CD14-positive monocyte (primary cell): ENCODE measurements around the gene NUP188. TPM values are rescaled to one million over a fixed set of nuclear protein-coding genes. Genes with fewer than 3 reads are reported as not detected.

Experiments used
- DNase-seq, 3 donors: peaks; one replicate each; pipeline ENCODE4 v3.0.0-alpha.2; 2011 to 2022
- H2AFZ ChIP-seq: 2 replicates; pipeline ENCODE4 v1.6.0; 2012; ENCODE audit warnings: mild to moderate bottlenecking, low read depth, low read length, inconsistent platforms; ENCODE audit not compliant: insufficient read depth, poor library complexity, severe bottlenecking
- H3K27ac ChIP-seq, 2 donors: 1 replicate in 1 of 2; 2 replicates in 1 of 2; pipeline ENCODE4 v1.5.1; 2012 to 2013; ENCODE audit warnings: low read length in 2 of 2, control low read depth in 1 of 2, inconsistent platforms in 1 of 2, low read depth in 1 of 2, mild to moderate bottlenecking in 1 of 2
- H3K27me3 ChIP-seq, 2 donors: one replicate each; pipeline versions ENCODE4 v1.6.0 to v1.6.1; 2011 to 2013; ENCODE audit warnings: low read length in 2 of 2; ENCODE audit not compliant: control insufficient read depth in 2 of 2, insufficient read depth in 2 of 2
- H3K36me3 ChIP-seq, 2 donors: replicated peaks in 1 of 2; 1 replicate in 1 of 2; 2 replicates in 1 of 2; pipeline versions ENCODE4 v1.5.1 to v1.6.1; 2012 to 2013; ENCODE audit warnings: low read length in 2 of 2, control low read depth in 1 of 2, inconsistent platforms in 1 of 2, mild to moderate bottlenecking in 1 of 2; ENCODE audit not compliant: insufficient read depth in 2 of 2, control insufficient read depth in 1 of 2
- H3K4me1 ChIP-seq, 2 donors: 1 replicate in 1 of 2; 2 replicates in 1 of 2; pipeline versions ENCODE4 v1.5.1 to v1.6.1; 2012 to 2013; ENCODE audit warnings: low read length in 2 of 2, control low read depth in 1 of 2, inconsistent platforms in 1 of 2, mild to moderate bottlenecking in 1 of 2, moderate library complexity in 1 of 2; ENCODE audit not compliant: insufficient read depth in 2 of 2, control insufficient read depth in 1 of 2
- H3K4me2 ChIP-seq: replicated peaks from 2 replicates; pipeline ENCODE3; 2012; ENCODE audit warnings: low read length, moderate library complexity, mild to moderate bottlenecking; ENCODE audit not compliant: poor library complexity, severe bottlenecking; ENCODE audit errors: extremely low read depth
- H3K4me3 ChIP-seq, 3 experiments: fragments of 200-600 bp in 1 of 3; sonication (generic) in 1 of 3; replicated peaks in 1 of 3; 1 replicate in 2 of 3; 2 replicates in 1 of 3; pipeline ENCODE4 v1.5.1; 2011 to 2013; ENCODE audit warnings: low read length in 3 of 3, mild to moderate bottlenecking in 3 of 3, control low read depth in 2 of 3, low read depth in 2 of 3, inconsistent platforms in 1 of 3, moderate library complexity in 1 of 3
- H3K79me2 ChIP-seq: 2 replicates; pipeline ENCODE4 v1.6.0; 2012; ENCODE audit warnings: mild to moderate bottlenecking, control low read depth, inconsistent platforms, low read length, moderate library complexity; ENCODE audit not compliant: insufficient read depth
- H3K9ac ChIP-seq: 2 replicates; pipeline ENCODE4 v1.6.0; 2017; ENCODE audit warnings: low read length, mild to moderate bottlenecking; ENCODE audit not compliant: insufficient read depth, poor library complexity, severe bottlenecking
- H3K9me3 ChIP-seq, 2 donors: replicated peaks in 1 of 2; 1 replicate in 1 of 2; 2 replicates in 1 of 2; pipeline versions ENCODE4 v1.5.1 to v1.6.1; 2012 to 2013; ENCODE audit warnings: low read length in 2 of 2, control low read depth in 1 of 2; ENCODE audit not compliant: control insufficient read depth in 1 of 2, insufficient read depth in 1 of 2
- H4K20me1 ChIP-seq: 2 replicates; pipeline ENCODE4 v1.6.0; 2012; ENCODE audit warnings: mild to moderate bottlenecking, low read length, control low read depth, moderate library complexity; ENCODE audit not compliant: insufficient read depth
- H3K27ac Mint-ChIP-seq, 7 donors: one replicate each; pipeline ENCODE4 v1.8.0; 2020; ENCODE audit warnings: mild to moderate bottlenecking in 7 of 7, mixed read lengths in 7 of 7, moderate library complexity in 6 of 7, inconsistent platforms in 2 of 7
- H3K27me3 Mint-ChIP-seq, 3 donors: one replicate each; pipeline ENCODE4 v1.8.0; 2021 to 2022; ENCODE audit warnings: low read depth in 3 of 3, mild to moderate bottlenecking in 3 of 3, mixed read lengths in 3 of 3, moderate library complexity in 3 of 3, inconsistent platforms in 1 of 3
- H3K36me3 Mint-ChIP-seq, 2 donors: one replicate each; pipeline ENCODE4 v1.8.0; 2020; ENCODE audit warnings: mixed read lengths in 2 of 2, inconsistent platforms in 1 of 2, mild to moderate bottlenecking in 1 of 2
- H3K4me1 Mint-ChIP-seq: one replicate; pipeline ENCODE4 v1.8.0; 2020; ENCODE audit warnings: mild to moderate bottlenecking, mixed read lengths
- H3K4me3 Mint-ChIP-seq, 2 donors: one replicate each; pipeline ENCODE4 v1.8.0; 2020; ENCODE audit warnings: mild to moderate bottlenecking in 2 of 2, mixed read lengths in 2 of 2, moderate library complexity in 1 of 2
- H3K9me3 Mint-ChIP-seq, 7 donors: one replicate each; pipeline ENCODE4 v1.8.0; 2020 to 2022; ENCODE audit warnings: mixed read lengths in 7 of 7, mild to moderate bottlenecking in 6 of 7, moderate library complexity in 6 of 7, inconsistent platforms in 2 of 7
- CTCF ChIP-seq: fragments of 200-600 bp; IDR thresholded peaks from one replicate; pipeline ENCODE4 v1.8.0; 2022; ENCODE audit warnings: antibody characterized with exemption, mild to moderate bottlenecking
- WGBS: methylation state at CpG from one replicate; pipeline ENCODE4 v1.1.5; 2013; ENCODE audit warnings: missing lambda C conversion rate; ENCODE audit not compliant: insufficient coverage; 5-methylcytosine and 5-hydroxymethylcytosine counted together
- intact Hi-C, 2 donors: fragments of 100-400 bp; cut with micrococcal nuclease; formaldehyde crosslinking; loops; one replicate each; pipeline versions ENCODE4 v1.15.0 to v1.15.1; 2023
- polyA plus RNA-seq, 3 donors: library from polyadenylated mRNA; depleted of rRNA in 1 of 3; unstranded in 2 of 3; stranded (reverse) in 1 of 3; fragments of 300-500 nt in 2 of 3; fragments of >200 nt in 1 of 3; fragmentation: Illumina TruSeq in 2 of 3; gene quantifications; 1 replicate in 2 of 3; 2 replicates in 1 of 3; pipeline ENCODE4 v1.2.3, GENCODE V29; 2012 to 2021

Gene NUP188
- polyA plus RNA-seq, 3 donors: 10.5 to 28.2 (median 17.2) TPM

GRCh38 chr9:129009584-129010141, 62.2 kb downstream of the NUP188 start:
- Histone ChIP-seq H3K27ac (no peak overlapping the region), H3K4me3 (no peak overlapping the region), H3K27me3 (no peaks in the 10 kb centered on the region), H3K79me2 (no peaks in the 10 kb centered on the region), H3K9ac (no peak overlapping the region), H3K4me2 (no peak overlapping the region), H2AFZ (no peak overlapping the region), H4K20me1 (no peaks in the 10 kb centered on the region), H3K4me1 (peaks cover 5% of the 10 kb centered on the region in 2 donors), H3K9me3 (no peaks in the 10 kb centered on the region), H3K36me3 (peaks cover 59 to 81% of the 10 kb centered on the region in 2 donors)
- Mint-ChIP-seq H3K4me3 (no peak overlapping the region), H3K27ac (peak overlapping the region in 1 of 7 donors; percentile 76), H3K36me3 (peaks cover 54 to 85% of the 10 kb centered on the region in 2 donors), H3K4me1 (peaks cover 4% of the 10 kb centered on the region), H3K27me3 (peaks cover 0 to 3% (median 0%) of the 10 kb centered on the region in 3 donors), H3K9me3 (no peaks in the 10 kb centered on the region)
- no peak for DNase-seq
- intact Hi-C loops: no loop called here
- TF ChIP-seq CTCF: no peak
- over 99% methylated on average over 14 of the region's 17 CpGs for WGBS

- no peak overlapping the region for H3K9ac ChIP-seq
- intact Hi-C loops: no loop called here
- peaks cover 9% of the 10 kb centered on the region for H3K4me1 Mint-ChIP-seq
- peaks cover 51 to 73% of the 10 kb centered on the region in 2 donors for H3K36me3 ChIP-seq
- H2AFZ ChIP-seq: no peak overlapping the region
- H3K9me3 Mint-ChIP-seq: no peaks in the 10 kb centered on the region
- H3K79me2 ChIP-seq: no peaks in the 10 kb centered on the region
- H3K27me3 ChIP-seq: no peaks in the 10 kb centered on the region
- no peak overlapping the region for H3K27ac ChIP-seq
- no peak overlapping the region for H3K4me3 Mint-ChIP-seq
- peaks cover 7 to 8% of the 10 kb centered on the region in 2 donors for H3K4me1 ChIP-seq
- no peak overlapping the region for H3K4me2 ChIP-seq
- TF ChIP-seq CTCF: no peak
- 97% methylated on average over 4 of the region's 8 CpGs for WGBS
- no peaks in the 10 kb centered on the region for H4K20me1 ChIP-seq
- no peaks in the 10 kb centered on the region for H3K9me3 ChIP-seq
- H3K27me3 Mint-ChIP-seq: peaks cover 0 to 3% (median 0%) of the 10 kb centered on the region in 3 donors
- DNase-seq: no peak
- peaks cover 47 to 82% of the 10 kb centered on the region in 2 donors for H3K36me3 Mint-ChIP-seq
- H3K4me3 ChIP-seq: no peak overlapping the region
- H3K27ac Mint-ChIP-seq: no peak overlapping the region
Observed at GRCh38 chr9:129010267-129010975, 62.9 kb downstream of the NUP188 start.
